HG03039 (cell line): ENCODE data around the gene TMUB1.

Experiments
- ATAC-seq: cut with Tn5 transposase; IDR thresholded peaks from one replicate; pipeline ENCODE4 v1.9.1; 2021; ENCODE audit warnings: mild to moderate bottlenecking, moderate library complexity; ENCODE audit not compliant: unreplicated experiment

TMUB1 gene

DNA sequence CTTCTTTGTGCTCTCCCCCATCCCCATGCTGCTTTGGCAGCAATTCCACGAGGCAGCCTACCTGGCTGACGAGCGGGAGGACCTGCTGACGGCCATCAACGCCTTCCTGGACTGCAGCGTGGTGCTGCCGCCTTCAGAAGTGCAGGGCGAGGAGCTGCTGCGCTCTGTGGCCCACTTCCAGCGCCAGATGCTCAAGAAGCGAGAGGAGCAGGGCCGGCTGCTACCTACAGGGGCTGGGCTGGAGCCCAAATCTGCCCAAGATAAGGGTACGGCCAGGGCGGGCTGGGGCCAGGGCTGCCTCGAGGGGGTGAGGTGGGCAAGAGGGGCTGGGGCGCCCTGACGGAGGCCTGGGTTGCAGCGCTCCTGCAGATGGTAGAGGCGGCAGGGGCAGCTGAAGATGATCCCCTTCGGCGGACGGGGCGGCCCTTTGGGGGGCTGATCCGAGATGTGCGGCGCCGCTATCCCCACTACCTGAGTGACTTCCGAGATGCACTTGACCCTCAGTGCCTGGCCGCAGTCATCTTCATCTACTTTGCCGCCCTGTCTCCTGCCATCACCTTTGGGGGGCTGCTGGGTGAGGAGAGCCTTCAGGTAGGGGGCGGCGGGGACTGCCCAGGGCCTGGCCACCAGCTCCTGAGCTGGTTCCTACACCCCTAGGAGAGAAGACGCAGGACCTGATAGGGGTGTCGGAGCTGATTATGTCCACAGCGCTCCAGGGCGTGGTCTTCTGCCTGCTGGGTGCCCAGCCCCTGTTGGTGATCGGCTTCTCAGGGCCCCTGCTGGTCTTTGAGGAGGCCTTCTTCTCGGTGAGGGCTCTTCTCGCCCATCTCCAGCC lies 12.0 kb downstream of the TMUB1 start:
- no peak for ATAC-seq

DNA sequence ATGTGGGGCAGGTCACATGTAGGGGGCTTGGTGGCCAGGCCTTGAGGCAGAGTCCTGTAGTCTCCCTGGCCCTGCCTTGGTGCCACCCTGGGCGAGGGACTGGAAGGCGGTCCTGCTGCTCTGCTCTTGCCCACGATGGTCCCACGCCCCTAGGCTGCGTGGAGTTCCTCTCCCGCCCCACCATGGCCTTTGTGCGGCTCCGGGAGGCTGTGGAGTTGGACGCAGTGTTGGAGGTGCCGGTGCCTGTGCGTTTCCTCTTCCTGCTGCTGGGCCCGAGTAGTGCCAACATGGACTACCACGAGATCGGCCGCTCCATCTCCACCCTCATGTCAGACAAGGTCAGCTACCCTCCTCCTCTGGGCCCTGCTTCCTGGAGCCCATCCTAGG lies 12.7 kb downstream of the TMUB1 start:
- ATAC-seq: no peak

DNA sequence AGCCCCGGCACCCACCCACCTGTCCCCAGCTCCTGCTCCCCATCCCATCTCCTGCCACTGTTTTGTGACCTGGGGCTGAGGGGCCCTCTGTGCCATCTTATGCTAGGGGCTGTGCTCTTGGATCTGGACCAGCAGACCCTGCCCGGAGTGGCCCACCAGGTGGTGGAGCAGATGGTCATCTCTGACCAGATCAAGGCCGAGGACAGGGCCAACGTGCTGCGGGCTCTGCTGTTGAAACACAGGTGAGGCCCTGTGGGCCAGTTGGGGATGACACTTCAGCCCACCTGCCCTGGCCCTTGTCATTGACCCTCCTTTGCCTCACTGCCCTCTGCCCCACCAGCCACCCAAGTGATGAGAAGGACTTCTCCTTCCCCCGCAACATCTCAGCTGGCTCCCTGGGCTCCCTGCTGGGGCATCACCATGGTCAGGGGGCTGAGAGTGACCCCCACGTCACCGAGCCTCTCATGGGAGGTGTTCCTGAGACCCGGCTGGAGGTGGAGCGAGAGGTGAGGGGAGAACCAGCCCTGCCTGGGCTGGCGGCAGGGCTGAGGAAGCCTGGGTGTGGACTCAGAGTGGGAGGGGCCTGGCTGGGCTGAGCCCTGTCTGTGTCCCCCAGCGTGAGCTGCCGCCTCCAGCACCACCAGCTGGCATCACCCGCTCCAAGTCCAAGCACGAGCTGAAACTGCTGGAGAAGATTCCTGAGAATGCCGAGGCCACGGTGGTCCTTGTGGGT lies 13.3 kb downstream of the TMUB1 start:
- no peak for ATAC-seq

GRCh38 chr7:151068069-151068773 lies 15.1 kb downstream of the TMUB1 start:
- no peak for ATAC-seq

GRCh38 chr7:151066273-151066974 lies 16.9 kb downstream of the TMUB1 start:
- ATAC-seq: no peak

GRCh38 chr7:151065516-151065915 lies 17.8 kb downstream of the TMUB1 start:
- ATAC-seq: no peak

DNA sequence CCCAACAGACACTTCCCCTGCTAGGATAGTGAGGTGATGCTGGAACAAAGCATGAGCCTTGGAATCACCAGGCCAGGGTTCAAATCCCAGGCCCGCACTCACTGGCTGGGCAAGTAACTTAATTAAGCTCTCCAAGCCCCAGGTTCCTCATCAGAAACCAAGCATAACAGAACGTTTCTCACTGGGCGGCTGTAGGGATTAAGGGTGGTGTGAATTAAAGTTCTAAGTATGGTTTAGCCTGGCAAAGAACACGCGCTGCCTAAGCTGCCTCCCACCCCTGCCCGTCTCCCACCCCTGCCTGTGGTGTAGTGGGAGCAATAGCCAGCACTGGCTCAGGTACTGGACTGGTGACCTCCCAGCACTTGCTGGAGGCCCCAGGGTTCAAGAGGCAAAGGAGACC lies 18.3 kb downstream of the TMUB1 start:
- ATAC-seq: no peak

DNA sequence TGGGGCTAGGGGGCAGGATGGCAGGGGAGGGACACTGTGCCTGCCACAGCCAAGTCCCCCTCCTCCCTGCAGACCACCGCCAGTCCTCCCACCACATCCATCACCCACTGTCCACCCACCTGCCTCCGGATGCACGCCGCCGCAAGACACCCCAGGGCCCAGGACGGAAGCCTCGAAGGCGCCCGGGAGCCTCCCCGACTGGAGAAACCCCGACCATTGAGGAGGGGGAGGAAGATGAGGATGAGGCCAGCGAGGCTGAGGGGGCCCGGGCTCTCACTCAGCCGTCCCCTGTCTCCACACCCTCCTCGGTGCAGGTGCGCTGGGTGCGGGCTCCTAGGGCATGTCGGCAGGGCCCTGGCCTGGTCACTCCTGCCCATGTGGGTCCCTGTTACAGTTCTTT lies 18.8 kb downstream of the TMUB1 start:
- ATAC-seq: no peak

DNA sequence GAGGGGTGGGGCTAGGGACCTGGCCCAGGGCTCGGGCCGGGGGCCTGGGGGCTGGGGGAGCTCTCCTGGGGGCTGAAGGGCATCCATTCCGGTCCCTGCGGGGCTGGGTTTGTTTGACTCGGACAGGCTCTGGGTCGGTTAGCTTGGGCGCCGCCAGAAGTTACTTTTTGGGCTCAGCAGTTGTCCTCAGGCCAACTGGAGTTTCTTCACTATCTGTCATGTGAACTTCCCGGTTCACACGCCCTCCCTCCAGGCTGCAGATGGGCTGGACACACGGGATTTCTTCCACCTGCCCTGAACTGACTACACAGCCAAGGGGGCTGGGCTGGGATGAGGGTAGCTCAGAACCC lies 20.1 kb downstream of the TMUB1 start:
- ATAC-seq: no peak

- no peak for ATAC-seq
These were observed 20.7 kb downstream of the TMUB1 start for GRCh38 chr7:151062399-151063211.

DNA sequence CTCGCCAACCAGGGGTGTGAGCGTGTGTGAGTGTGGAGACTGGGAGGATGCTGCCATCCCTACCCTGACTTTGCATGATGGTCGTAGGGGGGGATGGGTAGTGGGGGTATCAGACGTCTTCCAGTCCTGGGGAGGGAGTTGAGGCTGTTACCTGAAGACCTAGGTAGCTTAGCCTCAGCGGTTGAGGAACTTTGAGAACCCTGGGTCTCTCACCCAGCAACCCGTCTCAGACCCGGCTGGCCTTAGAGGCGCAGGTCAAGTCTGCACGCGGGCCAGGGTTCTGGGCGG lies 21.2 kb downstream of the TMUB1 start:
- no peak for ATAC-seq

DNA sequence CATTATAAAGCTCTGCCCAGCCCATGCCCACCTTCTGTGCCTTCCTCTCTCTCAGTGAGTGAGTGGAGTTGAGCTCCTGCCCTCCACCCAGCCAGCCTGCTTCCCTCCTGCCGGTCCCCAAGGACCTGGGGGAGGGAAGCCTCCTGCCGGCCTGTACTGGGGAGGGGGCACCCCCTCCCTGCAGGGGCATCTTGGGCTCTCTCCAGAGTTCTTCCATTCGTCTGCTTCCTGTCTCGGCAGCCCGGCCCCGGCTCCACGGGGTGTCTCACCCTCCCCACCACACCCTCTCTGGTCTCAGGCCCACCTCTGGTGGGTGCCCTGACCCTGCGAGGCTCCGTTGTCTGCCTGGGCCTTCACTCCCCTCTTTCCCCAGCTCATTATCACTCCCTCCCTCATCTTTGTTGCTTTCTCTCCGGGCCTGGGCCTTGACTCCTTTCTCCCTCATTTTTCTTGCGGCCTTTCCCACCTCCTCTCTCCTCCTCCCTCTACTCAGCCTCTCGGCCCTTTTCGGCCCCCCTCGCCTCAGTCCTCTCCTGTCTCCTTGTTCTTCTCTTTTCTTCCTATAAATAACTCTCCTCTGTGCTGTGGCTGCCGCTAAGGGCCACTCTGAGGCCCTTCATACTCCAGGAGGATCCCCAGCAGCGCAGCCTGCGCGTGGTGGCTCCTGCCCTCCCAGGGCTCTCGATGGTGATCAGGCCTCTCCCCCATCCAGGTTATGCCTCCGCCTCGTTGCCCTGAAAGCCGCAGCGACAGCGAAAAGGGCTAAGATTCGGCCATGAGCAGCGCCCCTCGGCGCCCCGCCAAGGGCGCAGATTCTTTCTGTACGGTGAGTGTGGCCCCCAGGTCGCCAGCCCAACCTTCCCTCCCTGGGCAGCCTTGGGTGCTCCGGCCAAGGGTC lies 21.8 kb downstream of the TMUB1 start:
- ATAC-seq: no peak

GRCh38 chr7:151060416-151061212 lies 22.7 kb downstream of the TMUB1 start:
- ATAC-seq: no peak

- ATAC-seq: no peak
These were observed 23.2 kb downstream of the TMUB1 start for GRCh38 chr7:151060113-151060415.

DNA sequence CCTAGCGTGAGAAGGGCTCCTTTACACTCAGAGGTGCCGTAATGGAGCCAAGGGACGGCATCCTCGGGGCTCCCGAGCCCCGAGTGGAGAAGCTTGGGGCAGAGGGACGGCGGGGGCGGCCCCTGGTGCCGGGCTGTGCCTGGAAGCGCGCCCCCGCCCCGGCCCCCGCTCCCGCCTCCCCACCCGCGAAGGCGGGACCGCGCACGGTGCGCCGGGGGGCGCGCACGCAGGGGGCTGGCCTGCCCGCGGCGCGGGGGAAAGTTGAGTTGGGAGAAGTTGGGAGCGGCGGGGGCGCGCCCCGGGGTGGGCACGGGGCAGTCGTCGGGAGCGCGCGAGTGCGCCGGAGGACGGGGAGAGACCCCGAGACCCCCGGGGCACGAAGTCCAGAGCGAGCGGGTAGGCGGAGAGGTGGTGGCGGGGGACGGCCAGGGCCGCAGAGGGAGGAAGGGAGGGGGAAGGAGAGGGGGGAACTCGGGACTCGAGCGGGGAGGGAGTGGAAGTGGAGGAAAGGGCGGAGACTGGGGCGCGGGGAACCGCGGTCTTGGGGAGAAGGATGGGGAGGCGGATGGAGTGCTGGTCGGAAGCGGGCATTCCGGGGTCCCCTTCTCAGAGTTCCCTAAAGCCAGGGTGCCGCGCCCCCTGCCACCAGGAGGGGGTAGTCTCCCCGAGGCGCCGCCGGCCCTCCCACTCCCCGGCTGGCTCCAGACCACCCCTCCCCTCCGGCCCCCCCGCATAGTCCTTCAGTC lies 23.8 kb downstream of the TMUB1 start, which contains the start of gene SLC4A2:
SLC4A2 (plus strand) TSS at position 223 of the 746 bp plus-strand sequence. CDS start 2,399 bp downstream, outside the sequence.
- ATAC-seq: peak; percentile 32

DNA sequence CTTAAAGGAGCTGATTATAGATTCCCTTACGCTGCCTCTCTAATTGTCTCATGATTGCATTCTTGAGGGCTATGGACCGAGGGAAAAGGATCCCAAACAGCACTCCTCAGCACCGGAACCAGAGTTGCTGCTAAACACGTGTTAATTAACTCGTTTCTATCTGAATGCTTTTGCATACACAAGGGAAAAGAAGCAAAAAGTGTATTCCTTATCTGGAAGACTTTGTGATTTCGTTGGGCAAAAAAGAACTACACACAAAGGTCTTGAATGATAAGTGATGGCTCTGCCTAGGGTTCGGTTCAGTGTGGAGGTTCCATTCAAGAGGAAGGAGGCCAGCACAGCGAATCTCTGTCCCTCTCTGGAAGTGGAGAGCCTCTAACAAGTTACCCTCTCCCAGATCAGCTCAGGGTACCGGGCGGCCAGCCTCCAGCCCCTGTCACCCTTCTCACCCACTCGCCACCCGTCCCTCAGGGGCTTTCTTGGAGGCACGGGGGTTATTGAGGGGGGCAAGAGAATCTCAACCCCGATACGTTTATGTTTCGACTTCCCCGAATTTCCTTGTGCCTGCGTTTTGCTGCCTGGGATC lies 24.4 kb downstream of the TMUB1 start:
- ATAC-seq: no peak

DNA sequence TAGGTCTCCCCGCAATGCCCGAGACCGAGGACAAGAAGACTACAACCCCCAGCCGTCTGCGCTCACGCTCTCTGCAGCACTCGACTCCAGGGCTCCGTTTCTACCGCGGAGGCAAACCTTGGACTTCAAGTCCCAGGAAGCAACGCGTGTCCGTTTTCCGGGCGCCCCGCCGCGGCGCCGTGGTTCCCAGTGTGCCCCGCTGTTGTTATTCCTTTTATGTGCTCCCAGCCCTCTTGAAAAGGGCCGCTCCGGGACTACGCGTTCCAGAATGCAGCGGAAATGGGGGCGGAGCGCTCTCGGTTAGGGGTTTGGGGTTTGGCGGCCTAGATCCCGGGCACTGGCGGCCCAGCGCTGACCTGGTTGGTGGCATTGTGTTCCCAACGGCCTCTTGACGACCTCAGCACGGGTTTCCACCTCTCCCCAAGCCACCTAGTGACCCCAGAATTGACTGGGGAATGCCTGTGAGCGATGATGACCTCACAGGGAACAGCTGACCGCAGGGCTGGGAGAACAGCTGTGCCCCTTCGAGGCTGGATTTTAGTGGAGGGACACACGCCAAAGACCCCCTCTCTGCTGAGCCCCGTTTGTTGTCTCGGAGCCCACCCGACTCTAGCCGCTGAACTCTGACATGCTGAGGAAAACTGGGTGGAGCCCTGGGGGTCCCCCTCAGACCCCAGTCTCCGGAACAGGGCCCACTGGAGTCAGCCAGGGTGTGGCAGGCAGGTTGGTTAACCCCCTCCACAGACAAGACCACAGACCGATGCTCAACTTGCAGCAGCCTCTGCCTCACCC lies 25.1 kb downstream of the TMUB1 start:
- peak; percentile 80 for ATAC-seq
